Measurements from ENCODE around the gene ARHGAP18.

- no peak for TF ChIP-seq CTCF (IDR thresholded peaks at IDR 0.05)
- TF ChIP-seq POLR2A (IDR thresholded peaks at IDR 0.05; ENCODE audit: low read depth) = no peak
Measured at GRCh38 chr6:129536271-129536670, 173.7 kb downstream of the ARHGAP18 start.

Measured in esophagus muscularis mucosa (tissue), 3 donors.